GM18870 (cell line): ENCODE data around the gene DNAH10.

ENCODE experiments used
- ATAC-seq: cut with Tn5 transposase; IDR thresholded peaks from one replicate; pipeline ENCODE4 v1.9.1; 2021; ENCODE audit warnings: moderate library complexity; ENCODE audit not compliant: unreplicated experiment

DNAH10 gene

DNA sequence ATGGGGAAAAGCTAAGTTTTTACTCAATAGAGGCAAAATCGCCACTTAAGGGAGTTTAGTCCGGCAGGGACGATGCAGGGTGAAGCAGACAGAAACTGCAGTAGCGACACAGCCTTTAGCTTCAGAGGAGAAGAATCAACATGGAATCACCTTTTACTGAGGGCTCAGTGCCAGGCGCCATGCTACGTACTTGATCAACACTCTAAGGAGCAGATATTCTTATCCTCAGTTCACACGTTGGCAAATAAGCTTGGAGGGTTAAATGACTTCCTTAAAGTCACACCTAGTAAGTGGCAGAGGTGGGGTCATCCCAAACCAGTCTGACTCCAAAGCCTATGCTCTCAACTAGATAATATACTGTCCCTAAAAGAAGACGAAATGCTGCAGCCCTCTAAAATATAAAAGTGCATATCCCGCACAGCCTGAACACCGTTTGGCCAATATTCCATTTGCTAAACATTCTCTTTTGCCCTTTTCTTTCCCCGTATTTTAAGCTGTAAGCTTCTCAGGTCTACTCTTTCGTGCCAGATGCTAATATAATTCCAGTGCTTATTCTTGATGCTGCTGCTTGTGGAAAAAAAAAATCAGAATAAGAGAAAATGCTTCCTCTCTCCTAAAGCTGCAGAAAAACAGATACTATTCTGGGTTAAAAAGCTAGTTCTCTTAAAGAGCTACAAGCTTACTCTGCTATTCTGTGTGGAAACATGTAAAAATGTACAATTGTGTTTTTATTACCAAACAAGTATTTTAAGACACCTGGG, 199.7 kb downstream of the DNAH10 start:
- no peak for ATAC-seq

- no peak for ATAC-seq
Measured at GRCh38 chr12:123962513-123962912, 200.4 kb downstream of the DNAH10 start.

DNA sequence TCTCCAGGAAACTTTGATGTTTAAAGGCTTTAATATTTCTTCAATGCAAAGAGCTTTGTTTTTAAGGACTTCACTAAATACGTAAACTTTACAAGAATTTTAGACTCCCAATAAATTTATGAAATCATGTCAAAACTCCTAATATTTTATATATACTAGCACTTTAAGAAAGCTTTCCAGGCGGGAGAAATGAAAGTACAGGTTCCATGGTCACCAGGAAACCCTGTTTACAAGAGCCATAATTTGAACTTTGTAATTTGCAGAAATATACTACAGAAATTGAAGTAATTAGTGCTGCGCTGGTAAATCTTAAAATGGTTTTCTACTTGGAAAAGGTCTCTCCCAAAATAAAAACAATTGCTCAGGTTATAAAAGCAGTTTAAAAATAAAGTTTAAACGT, 201.7 kb downstream of the DNAH10 start:
- no peak for ATAC-seq

GRCh38 chr12:123965382-123965781, 203.3 kb downstream of the DNAH10 start:
- no peak for ATAC-seq

- no peak for ATAC-seq
Measured at GRCh38 chr12:123966596-123966995, 204.5 kb downstream of the DNAH10 start.

DNA sequence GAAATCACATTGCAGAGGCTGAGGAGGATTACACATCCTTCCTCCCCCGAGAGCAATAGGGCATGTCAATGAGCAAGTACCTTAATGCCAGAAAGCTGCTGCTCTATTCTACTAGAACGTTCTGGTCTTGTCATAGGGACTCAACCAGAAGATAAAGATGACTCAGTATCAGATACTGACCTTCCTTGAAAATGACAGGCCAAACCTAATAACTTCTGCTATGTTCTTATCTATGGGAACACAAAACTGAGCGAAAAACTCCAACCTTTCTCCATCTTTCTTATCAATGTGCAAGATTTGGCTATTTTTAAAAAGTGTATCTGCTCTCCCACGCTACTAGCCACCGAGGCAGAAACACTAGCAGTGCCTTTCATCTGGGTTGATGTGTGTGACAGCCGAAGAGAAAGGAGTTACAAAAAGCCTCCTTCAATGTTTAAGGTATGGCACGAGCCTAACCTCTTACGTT, 205.1 kb downstream of the DNAH10 start:
- no peak for ATAC-seq

DNA sequence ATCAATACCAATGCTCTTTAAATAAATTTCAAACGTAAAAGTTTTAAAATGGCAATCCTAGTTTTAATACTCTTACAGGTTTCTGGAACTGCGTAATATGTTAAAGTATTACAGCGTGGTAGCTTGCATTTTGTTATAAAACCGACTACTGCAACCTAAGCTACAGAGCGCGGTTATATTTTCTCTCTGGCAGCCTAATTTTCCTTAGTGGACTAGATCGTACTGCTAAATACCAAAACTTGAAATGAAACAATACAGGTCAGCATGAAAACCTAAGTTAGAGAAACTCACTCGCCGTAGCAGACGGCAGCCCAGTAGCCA, 209.3 kb downstream of the DNAH10 start:
- ATAC-seq: no peak

- ATAC-seq: no peak
Measured at GRCh38 chr12:123971770-123972456, 209.8 kb downstream of the DNAH10 start.

GRCh38 chr12:123972457-123973401, 210.6 kb downstream of the DNAH10 start, which contains the start of the genes CCDC92 and ZNF664:
CCDC92 (minus strand) TSS chr12:123972831; CDS start chr12:123944305, 28,526 bp downstream.
ZNF664 (plus strand) TSS chr12:123973215; CDS start chr12:124012145, 38,930 bp downstream.
- no peak for ATAC-seq

DNA sequence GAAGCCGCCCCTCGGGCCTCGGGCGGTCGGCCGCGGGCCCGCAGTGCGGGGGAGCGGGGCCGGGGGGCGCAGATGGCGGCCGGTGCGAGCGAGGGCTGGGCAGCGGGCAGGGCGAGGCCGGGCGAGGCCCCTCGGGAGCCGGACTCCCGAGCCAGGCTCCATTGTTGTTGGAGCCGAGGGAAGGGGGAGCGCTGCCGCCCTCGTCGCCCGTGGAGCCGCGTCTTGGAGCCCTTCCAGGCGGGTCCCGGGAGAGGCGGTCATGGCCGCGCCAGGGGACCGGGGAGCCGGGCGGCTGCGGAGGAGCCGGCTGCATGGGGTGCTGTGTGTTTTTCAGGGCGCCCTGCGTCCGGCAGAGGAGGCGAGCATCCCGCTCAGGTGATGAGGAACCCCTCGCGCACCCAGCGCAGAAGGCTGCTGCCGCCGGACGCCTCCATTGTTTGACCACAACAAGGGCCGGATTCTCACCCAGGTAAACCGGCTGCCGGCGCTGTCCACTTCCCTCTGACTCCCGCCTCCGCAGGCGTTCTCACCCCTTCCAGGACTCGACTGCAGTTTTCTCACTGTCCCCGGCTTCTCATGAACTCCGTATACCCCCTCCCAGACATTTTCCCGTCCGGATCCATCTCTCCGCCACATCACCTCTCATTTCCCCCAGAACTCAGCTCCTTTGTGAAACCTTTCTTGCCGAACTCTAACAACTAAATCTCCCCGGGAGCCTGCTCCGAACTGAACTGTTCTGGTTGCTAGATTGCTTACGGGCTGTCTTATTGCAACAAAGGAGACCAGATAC, 211.6 kb downstream of the DNAH10 start:
- no peak for ATAC-seq

DNA sequence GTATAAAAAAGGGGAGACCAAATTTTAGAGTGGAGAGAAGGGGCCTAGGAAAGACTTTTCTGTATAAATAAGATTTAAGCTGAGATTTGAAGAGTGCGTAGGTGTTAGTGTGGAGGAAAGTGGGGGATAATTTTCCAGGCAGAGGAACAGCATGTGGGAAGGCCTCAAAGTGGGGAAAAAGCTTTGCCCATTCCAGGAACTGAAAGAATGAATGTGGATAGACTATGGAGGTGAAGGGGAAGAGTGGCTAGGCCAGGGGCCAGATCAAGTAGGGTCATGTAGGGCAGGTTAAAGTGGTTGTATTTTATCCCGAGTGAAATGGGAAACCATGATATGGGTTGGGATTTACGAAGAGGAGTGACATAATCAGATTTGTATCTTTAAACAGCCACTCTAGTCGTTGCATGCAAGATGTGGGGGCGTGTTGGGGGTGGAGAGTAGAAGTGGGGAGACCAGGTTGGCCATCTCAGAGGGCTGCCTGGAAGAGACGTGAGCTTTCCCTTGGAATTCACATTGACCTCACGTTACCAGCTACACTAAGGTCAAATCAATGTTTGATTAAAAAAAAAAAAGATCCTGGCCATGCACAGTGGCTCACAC, 214.2 kb downstream of the DNAH10 start:
- ATAC-seq: no peak

- no peak for ATAC-seq
Measured at GRCh38 chr12:123979566-123979965, 217.5 kb downstream of the DNAH10 start.

DNA sequence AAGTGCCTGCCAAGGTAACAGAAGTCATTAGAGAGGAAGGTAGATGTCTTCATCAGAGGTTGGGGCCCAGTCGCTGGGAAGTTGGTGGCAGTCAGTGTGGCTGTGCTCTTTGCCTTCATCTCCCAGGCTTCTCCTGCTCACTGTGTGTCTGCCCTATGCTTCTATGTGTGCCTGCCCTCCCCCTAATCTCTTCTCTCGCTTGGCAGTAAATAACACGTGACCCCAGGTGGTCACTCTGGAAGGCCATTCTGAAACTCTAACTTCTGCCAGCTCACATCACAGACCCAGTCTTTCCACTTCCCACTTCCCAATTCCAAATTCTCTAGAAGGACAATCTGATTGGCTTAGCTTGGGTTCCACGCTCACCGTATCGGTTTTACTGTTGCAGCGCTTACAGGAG, 220.2 kb downstream of the DNAH10 start:
- ATAC-seq: no peak

DNA sequence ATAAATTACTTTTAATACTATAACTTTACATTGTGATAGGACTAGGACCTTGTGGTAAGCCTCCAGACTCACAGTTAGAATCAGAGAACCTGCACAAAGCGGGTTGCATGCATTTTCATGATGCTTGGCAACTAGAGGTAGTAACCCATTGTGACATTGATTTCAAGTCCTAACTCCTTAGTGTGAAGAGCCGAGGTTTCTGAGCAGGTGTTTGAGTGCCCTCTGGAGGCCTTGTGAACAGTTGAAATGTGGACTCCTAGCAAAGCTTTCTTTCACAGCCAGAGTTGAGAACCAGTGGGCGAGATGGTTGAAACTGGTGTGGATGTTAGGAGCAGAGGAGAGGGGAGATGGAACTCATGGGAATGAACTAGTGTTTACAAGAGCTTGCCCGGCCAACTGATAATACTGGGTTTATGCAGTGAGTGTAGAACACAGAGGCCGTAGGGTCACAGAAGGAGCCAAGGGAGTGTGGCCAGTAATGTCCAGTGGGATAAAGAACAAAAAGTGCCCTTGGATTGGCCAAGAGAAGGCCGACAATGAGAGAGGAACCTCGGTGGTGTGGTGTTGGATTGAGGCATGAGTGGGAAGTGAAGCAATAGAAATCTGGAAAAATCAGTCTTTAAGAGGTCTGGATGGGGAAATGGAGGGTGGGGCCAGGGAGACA, 221.9 kb downstream of the DNAH10 start:
- ATAC-seq: no peak

GRCh38 chr12:123984903-123985302, 222.8 kb downstream of the DNAH10 start:
- no peak for ATAC-seq
